HG03196 (cell line): ENCODE results near the gene MIER2.
"Not testable (repeated sequence)": the region's sequence is repeated elsewhere in the genome, so short reads cannot be mapped to it uniquely, and the experiment has no call there.

Experiments used
- ATAC-seq: cut with Tn5 transposase; IDR thresholded peaks from one replicate; pipeline ENCODE4 v1.9.1; 2021; ENCODE audit not compliant: unreplicated experiment

MIER2 gene

GRCh38 chr19:291006-291521 lies 53.5 kb downstream of the MIER2 start, which contains the start of gene PLPP2:
Gene PLPP2 (minus strand): TSS chr19:291403. CDS start chr19:291336, 67 bp downstream.
- no peak for ATAC-seq

- ATAC-seq = no peak
Measured at GRCh38 chr19:290372-291005, 54.1 kb downstream of the MIER2 start.

- no peak for ATAC-seq
Measured at GRCh38 chr19:289651-290371, 54.8 kb downstream of the MIER2 start.

GRCh38 chr19:288911-289310 lies 55.7 kb downstream of the MIER2 start:
- ATAC-seq = no peak

- no peak for ATAC-seq
Measured at GRCh38 chr19:287381-287871, 57.2 kb downstream of the MIER2 start.

- ATAC-seq = no peak
Measured at GRCh38 chr19:283395-283794, 61.2 kb downstream of the MIER2 start.

GRCh38 chr19:282501-282900 lies 62.1 kb downstream of the MIER2 start:
- no peak for ATAC-seq

GRCh38 chr19:281992-282391 lies 62.6 kb downstream of the MIER2 start:
- ATAC-seq = no peak

GRCh38 chr19:281156-281853 lies 63.3 kb downstream of the MIER2 start:
- no peak for ATAC-seq

- ATAC-seq = no peak
Measured at GRCh38 chr19:280541-281009, 64.0 kb downstream of the MIER2 start.

- ATAC-seq = no peak
Measured at GRCh38 chr19:279656-280055, 64.9 kb downstream of the MIER2 start.

- no peak for ATAC-seq
Measured at GRCh38 chr19:279231-279630, 65.4 kb downstream of the MIER2 start.

- ATAC-seq = no peak
Measured at GRCh38 chr19:277581-278165, 66.9 kb downstream of the MIER2 start.

GRCh38 chr19:277131-277530 lies 67.5 kb downstream of the MIER2 start:
- no peak for ATAC-seq

- no peak for ATAC-seq
Measured at GRCh38 chr19:275958-276646, 68.5 kb downstream of the MIER2 start.

GRCh38 chr19:275000-275399 lies 69.6 kb downstream of the MIER2 start:
- ATAC-seq = no peak

- no peak for ATAC-seq
Measured at GRCh38 chr19:273393-273792, 71.2 kb downstream of the MIER2 start.

- no peak for ATAC-seq
Measured at GRCh38 chr19:271856-272255, 72.7 kb downstream of the MIER2 start.

GRCh38 chr19:270766-271318 lies 73.8 kb downstream of the MIER2 start:
- not testable (repeated sequence) for ATAC-seq

- ATAC-seq = no peak
Measured at GRCh38 chr19:269241-269640, 75.4 kb downstream of the MIER2 start.
